Peyer's patch (tissue), 4 donors: Measurements from ENCODE around the gene MMP14. TPM values are rescaled to one million over a fixed set of nuclear protein-coding genes. Genes with fewer than 3 reads are reported as not detected.

Experiments used
- DNase-seq, 3 donors: peaks; one replicate each; pipeline ENCODE4 v3.0.0-alpha.2; 2017 to 2019
- H3K27ac ChIP-seq, 4 donors: fragments of 200-600 bp; sonication (generic); one replicate each; pipeline ENCODE4 v1.5.1; 2016 to 2019
- H3K27me3 ChIP-seq, 2 donors: fragments of 200-600 bp; sonication (generic); one replicate each; pipeline ENCODE4 v1.5.1; 2019
- H3K36me3 ChIP-seq, 3 donors: fragments of 200-600 bp; sonication (generic); one replicate each; pipeline ENCODE4 v1.5.1; 2016 to 2019
- H3K4me1 ChIP-seq, 4 donors: fragments of 200-600 bp; sonication (generic); one replicate each; pipeline ENCODE4 v1.5.1; 2016 to 2019
- H3K4me3 ChIP-seq, 4 donors: fragments of 200-600 bp; sonication (generic); 1 replicate in 3 of 4; 2 replicates in 1 of 4; pipeline ENCODE4 v1.5.1; 2016 to 2019; ENCODE audit warnings: mild to moderate bottlenecking in 1 of 4
- H3K9me3 ChIP-seq, 4 donors: fragments of 200-600 bp; sonication (generic); one replicate each; pipeline ENCODE4 v1.5.1; 2016 to 2019; ENCODE audit warnings: mild to moderate bottlenecking in 1 of 4
- CTCF ChIP-seq, 6 experiments: fragments of 450-650 bp in 4 of 6; fragments of 200-600 bp in 2 of 6; sonication (generic) in 1 of 6; IDR thresholded peaks; one replicate each; pipeline ENCODE4 v1.5.1; 2017 to 2019; ENCODE audit warnings: antibody characterized with exemption in 6 of 6, mild to moderate bottlenecking in 3 of 6, moderate library complexity in 1 of 6
- POLR2A ChIP-seq, 2 donors: fragments of 450-650 bp; IDR thresholded peaks; one replicate each; pipeline ENCODE4 v1.5.1; 2017; ENCODE audit warnings: antibody characterized with exemption in 2 of 2, mild to moderate bottlenecking in 2 of 2, moderate library complexity in 2 of 2
- total RNA-seq, 4 donors: library from RNA; depleted of rRNA; stranded (reverse); fragments of >200 nt; gene quantifications; one replicate each; pipeline ENCODE4 v1.1.0, GENCODE V29; 2016

The MMP14 gene
- total RNA-seq, 4 donors from 2014 or later = 63.0 to 116 (median 82.9) TPM

- Histone ChIP-seq H3K4me1 (peaks cover 0 to 3% (median under 1%) of the 10 kb centered on the region in 4 donors), H3K27ac (no peak overlapping the region), H3K36me3 (no peaks in the 10 kb centered on the region), H3K9me3 (no peaks in the 10 kb centered on the region), H3K4me3 (no peak overlapping the region), H3K27me3 (no peaks in the 10 kb centered on the region)
- TF ChIP-seq CTCF (IDR thresholded peaks at IDR 0.05) (no peak), POLR2A (IDR thresholded peaks at IDR 0.05) (no peak)
- no peak for DNase-seq
Measured at GRCh38 chr14:22864979-22865378, 28.6 kb downstream of the MMP14 start.

- H3K27ac ChIP-seq = no peak overlapping the region
- H3K27me3 ChIP-seq = no peaks in the 10 kb centered on the region
- no peaks in the 10 kb centered on the region for H3K9me3 ChIP-seq
- no peaks in the 10 kb centered on the region for H3K36me3 ChIP-seq
- TF ChIP-seq CTCF (IDR thresholded peaks at IDR 0.05) (peak in 2 of 6 experiments; percentile 4 to 11), POLR2A (IDR thresholded peaks at IDR 0.05) (no peak)
- no peak overlapping the region for H3K4me3 ChIP-seq
- H3K4me1 ChIP-seq = peaks cover 0 to 10% (median 4%) of the 10 kb centered on the region in 4 donors
- DNase-seq = no peak
Measured at GRCh38 chr14:22865424-22866405, 29.3 kb downstream of the MMP14 start.

GRCh38 chr14:22866874-22867273 is 30.5 kb downstream of the MMP14 start:
- Histone ChIP-seq H3K36me3 (no peaks in the 10 kb centered on the region), H3K9me3 (no peaks in the 10 kb centered on the region), H3K27ac (no peak overlapping the region), H3K4me3 (no peak overlapping the region), H3K4me1 (peaks cover 0 to 12% (median 5%) of the 10 kb centered on the region in 4 donors), H3K27me3 (no peaks in the 10 kb centered on the region)
- DNase-seq = no peak
- TF ChIP-seq CTCF (IDR thresholded peaks at IDR 0.05) (no peak), POLR2A (IDR thresholded peaks at IDR 0.05) (no peak)

- Histone ChIP-seq H3K9me3 (no peaks in the 10 kb centered on the region), H3K27ac (peak overlapping the region; percentile 93 to 100 (median 96)), H3K4me1 (peaks cover 0 to 35% (median 10%) of the 10 kb centered on the region in 4 donors), H3K36me3 (peaks cover 0 to 24% (median 7%) of the 10 kb centered on the region in 3 donors), H3K27me3 (no peaks in the 10 kb centered on the region), H3K4me3 (peak overlapping the region; percentile 63 to 89 (median 78))
- TF ChIP-seq CTCF (IDR thresholded peaks at IDR 0.05) = peak in 1 of 6 experiments; percentile 2
- no peak for TF ChIP-seq POLR2A (IDR thresholded peaks at IDR 0.05)
- DNase-seq = no peak
Measured at GRCh38 chr14:22870811-22871223, 34.4 kb downstream of the MMP14 start.

- TF ChIP-seq POLR2A (IDR thresholded peaks at IDR 0.05) (peak; percentile 76 to 82), CTCF (IDR thresholded peaks at IDR 0.05) (no peak)
- Histone ChIP-seq H3K4me1 (peaks cover 0 to 37% (median 10%) of the 10 kb centered on the region in 4 donors), H3K4me3 (peak within 1 kb of the TSS; percentile 63 to 89 (median 78)), H3K9me3 (no peaks in the 10 kb centered on the region), H3K36me3 (peaks cover 0 to 30% (median 7%) of the 10 kb centered on the region in 3 donors), H3K27me3 (no peaks in the 10 kb centered on the region), H3K27ac (peak within 1 kb of the TSS; percentile 93 to 100 (median 96))
- DNase-seq = peak; percentile 92 to 97 (median 95)
Measured at GRCh38 chr14:22871224-22872032, 35.0 kb downstream of the MMP14 start, which contains the start of gene LRP10. TSS of gene LRP10 (plus strand) at chr14:22871740. CDS start at chr14:22872304, 564 bp downstream.
